Progenitor cell of endocrine pancreas (in vitro differentiated cells): ENCODE data around the gene TMEM266. TPM values are rescaled to one million over a fixed set of nuclear protein-coding genes. Genes with fewer than 3 reads are reported as not detected.

Experiments used
- DNase-seq: peaks from one replicate; pipeline ENCODE4 v3.0.0; 2021; ENCODE audit warnings: low spot score; ENCODE audit not compliant: unreplicated experiment
- H3K27ac Mint-ChIP-seq: 2 replicates; pipeline ENCODE4 v1.8.0; 2021; ENCODE audit warnings: mild to moderate bottlenecking, moderate library complexity, mixed read lengths
- H3K27me3 Mint-ChIP-seq: 2 replicates; pipeline ENCODE4 v1.8.0; 2021; ENCODE audit warnings: mixed read lengths
- H3K36me3 Mint-ChIP-seq: 2 replicates; pipeline ENCODE4 v1.8.0; 2022; ENCODE audit warnings: mixed read lengths; ENCODE audit not compliant: insufficient read depth
- H3K4me1 Mint-ChIP-seq: 2 replicates; pipeline ENCODE4 v1.8.0; 2021; ENCODE audit warnings: low read depth, mixed read lengths
- H3K4me3 Mint-ChIP-seq: 2 replicates; pipeline ENCODE4 v1.8.0; 2021; ENCODE audit warnings: low read depth, mild to moderate bottlenecking, moderate library complexity, mixed read lengths
- H3K9me3 Mint-ChIP-seq: 2 replicates; pipeline ENCODE4 v1.8.0; 2021; ENCODE audit warnings: low read depth, mixed read lengths
- CTCF ChIP-seq: fragments of 200-600 bp; sonication (generic); IDR thresholded peaks from one replicate; pipeline ENCODE4 v1.5.0; 2021; ENCODE audit warnings: antibody characterized with exemption, mild to moderate bottlenecking; ENCODE audit not compliant: unreplicated experiment
- total RNA-seq: library from RNA; stranded (reverse); gene quantifications from 2 replicates; pipeline ENCODE4 v1.2.1, GENCODE V29; 2021

Gene TMEM266
- total RNA-seq, 1 donor from 2014 or later = 0.50 TPM

- no peaks in the 10 kb centered on the region for H3K36me3 Mint-ChIP-seq
- no peak overlapping the region for H3K4me3 Mint-ChIP-seq
- DNase-seq = no peak
- no peaks in the 10 kb centered on the region for H3K27me3 Mint-ChIP-seq
- no peak overlapping the region for H3K27ac Mint-ChIP-seq
- no peak for TF ChIP-seq CTCF
- no peaks in the 10 kb centered on the region for H3K9me3 Mint-ChIP-seq
- no peaks in the 10 kb centered on the region for H3K4me1 Mint-ChIP-seq
Measured at GRCh38 chr15:76199106-76200082, 139.6 kb downstream of the TMEM266 start.

- no peaks in the 10 kb centered on the region for H3K4me1 Mint-ChIP-seq
- no peak overlapping the region for H3K4me3 Mint-ChIP-seq
- no peaks in the 10 kb centered on the region for H3K27me3 Mint-ChIP-seq
- no peaks in the 10 kb centered on the region for H3K36me3 Mint-ChIP-seq
- DNase-seq = no peak
- H3K9me3 Mint-ChIP-seq = no peaks in the 10 kb centered on the region
- no peak overlapping the region for H3K27ac Mint-ChIP-seq
- no peak for TF ChIP-seq CTCF
Measured at GRCh38 chr15:76200083-76200465, 140.3 kb downstream of the TMEM266 start.

GRCh38 chr15:76200641-76201105 is 140.9 kb downstream of the TMEM266 start:
- no peak for DNase-seq
- no peaks in the 10 kb centered on the region for H3K9me3 Mint-ChIP-seq
- H3K27ac Mint-ChIP-seq = no peak overlapping the region
- H3K4me3 Mint-ChIP-seq = no peak overlapping the region
- TF ChIP-seq CTCF = no peak
- H3K27me3 Mint-ChIP-seq = no peaks in the 10 kb centered on the region
- no peaks in the 10 kb centered on the region for H3K36me3 Mint-ChIP-seq
- no peaks in the 10 kb centered on the region for H3K4me1 Mint-ChIP-seq

- Mint-ChIP-seq H3K27ac (no peak overlapping the region), H3K4me3 (no peak overlapping the region), H3K4me1 (no peaks in the 10 kb centered on the region), H3K36me3 (no peaks in the 10 kb centered on the region), H3K9me3 (no peaks in the 10 kb centered on the region), H3K27me3 (no peaks in the 10 kb centered on the region)
- no peak for DNase-seq
- TF ChIP-seq CTCF = no peak
Measured at GRCh38 chr15:76201536-76202255, 141.9 kb downstream of the TMEM266 start.

- Mint-ChIP-seq H3K4me3 (no peak overlapping the region), H3K36me3 (peaks cover 1% of the 10 kb centered on the region), H3K27me3 (no peaks in the 10 kb centered on the region), H3K27ac (no peak overlapping the region), H3K4me1 (no peaks in the 10 kb centered on the region), H3K9me3 (no peaks in the 10 kb centered on the region)
- no peak for TF ChIP-seq CTCF
- DNase-seq = no peak
Measured at GRCh38 chr15:76203346-76204108, 143.7 kb downstream of the TMEM266 start.
